Measurements from ENCODE around the gene MYO1G. TPM values are rescaled to one million over a fixed set of nuclear protein-coding genes. Genes with fewer than 3 reads are reported as not detected.

Gene MYO1G
- polyA plus RNA-seq, 2 of the 4 experiments (the other 2 are of a cell fraction) = 0.06 TPM; not detected in 1

DNA sequence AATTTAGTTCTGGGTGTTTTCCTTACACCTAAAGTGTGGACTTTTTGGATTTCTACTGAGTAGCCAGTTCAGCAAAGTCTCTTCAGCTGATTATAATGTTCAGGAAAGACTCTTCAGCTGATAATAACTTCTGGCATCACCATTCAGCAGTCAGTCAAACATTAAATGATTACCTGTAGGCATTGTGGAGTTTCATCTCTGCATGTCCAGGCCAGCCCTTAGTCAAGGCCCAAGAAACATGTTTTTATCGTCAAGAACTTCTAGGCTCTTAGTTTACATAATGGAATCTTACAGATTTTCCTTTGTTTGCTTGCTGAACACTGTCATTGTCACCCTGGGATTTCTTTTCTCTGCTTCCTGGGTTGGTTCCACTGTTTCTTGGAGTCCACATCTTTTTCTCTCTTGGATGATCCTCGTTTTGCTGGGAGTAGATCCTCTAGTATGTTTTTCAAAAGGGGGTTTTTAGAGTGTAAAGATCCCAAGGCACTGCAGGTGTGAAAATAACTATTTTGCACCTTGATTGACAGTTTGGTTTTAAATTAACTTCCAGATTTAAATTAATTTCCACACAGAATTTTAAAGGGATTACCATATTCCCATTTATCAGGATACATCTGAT, 45.4 kb upstream of the MYO1G start:
- WGBS (ENCODE audit: missing lambda C conversion rate) = 88% methylated on average over 2 of the region's 2 CpGs
- ChIA-PET CTCF (interaction anchor here (0.6 kb wide), 1 partner anchor 69 kb away, joined by 4 read pairs; no protein-coding TSS in a partner anchor), POLR2A (no interaction called here)
- ATAC-seq (no peak), DNase-seq (ENCODE audit: low read depth in 1 of 2, low spot score in 1 of 2) (no peak), FAIRE-seq (no peak)
- no peak overlapping the region for H3K27ac ChIP-seq
- no peaks in the 10 kb centered on the region for H3K9me3 ChIP-seq
- no peaks in the 10 kb centered on the region for H3K4me1 ChIP-seq
- H3K4me2 ChIP-seq = no peak overlapping the region
- H3K4me3 ChIP-seq = no peak overlapping the region
- TF ChIP-seq, protein P1, sequence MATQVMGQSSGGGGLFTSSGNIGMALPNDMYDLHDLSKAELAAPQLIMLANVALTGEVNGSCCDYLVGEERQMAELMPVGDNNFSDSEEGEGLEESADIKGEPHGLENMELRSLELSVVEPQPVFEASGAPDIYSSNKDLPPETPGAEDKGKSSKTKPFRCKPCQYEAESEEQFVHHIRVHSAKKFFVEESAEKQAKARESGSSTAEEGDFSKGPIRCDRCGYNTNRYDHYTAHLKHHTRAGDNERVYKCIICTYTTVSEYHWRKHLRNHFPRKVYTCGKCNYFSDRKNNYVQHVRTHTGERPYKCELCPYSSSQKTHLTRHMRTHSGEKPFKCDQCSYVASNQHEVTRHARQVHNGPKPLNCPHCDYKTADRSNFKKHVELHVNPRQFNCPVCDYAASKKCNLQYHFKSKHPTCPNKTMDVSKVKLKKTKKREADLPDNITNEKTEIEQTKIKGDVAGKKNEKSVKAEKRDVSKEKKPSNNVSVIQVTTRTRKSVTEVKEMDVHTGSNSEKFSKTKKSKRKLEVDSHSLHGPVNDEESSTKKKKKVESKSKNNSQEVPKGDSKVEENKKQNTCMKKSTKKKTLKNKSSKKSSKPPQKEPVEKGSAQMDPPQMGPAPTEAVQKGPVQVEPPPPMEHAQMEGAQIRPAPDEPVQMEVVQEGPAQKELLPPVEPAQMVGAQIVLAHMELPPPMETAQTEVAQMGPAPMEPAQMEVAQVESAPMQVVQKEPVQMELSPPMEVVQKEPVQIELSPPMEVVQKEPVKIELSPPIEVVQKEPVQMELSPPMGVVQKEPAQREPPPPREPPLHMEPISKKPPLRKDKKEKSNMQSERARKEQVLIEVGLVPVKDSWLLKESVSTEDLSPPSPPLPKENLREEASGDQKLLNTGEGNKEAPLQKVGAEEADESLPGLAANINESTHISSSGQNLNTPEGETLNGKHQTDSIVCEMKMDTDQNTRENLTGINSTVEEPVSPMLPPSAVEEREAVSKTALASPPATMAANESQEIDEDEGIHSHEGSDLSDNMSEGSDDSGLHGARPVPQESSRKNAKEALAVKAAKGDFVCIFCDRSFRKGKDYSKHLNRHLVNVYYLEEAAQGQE (IDR thresholded peaks at IDR 0.05) = peak; percentile 13; the same call in 1 of the 2 replicates
- TF ChIP-seq RARB (CRISPR knock-in tag; IDR thresholded peaks at IDR 0.05) = no peak
- TF ChIP-seq, protein P2, sequence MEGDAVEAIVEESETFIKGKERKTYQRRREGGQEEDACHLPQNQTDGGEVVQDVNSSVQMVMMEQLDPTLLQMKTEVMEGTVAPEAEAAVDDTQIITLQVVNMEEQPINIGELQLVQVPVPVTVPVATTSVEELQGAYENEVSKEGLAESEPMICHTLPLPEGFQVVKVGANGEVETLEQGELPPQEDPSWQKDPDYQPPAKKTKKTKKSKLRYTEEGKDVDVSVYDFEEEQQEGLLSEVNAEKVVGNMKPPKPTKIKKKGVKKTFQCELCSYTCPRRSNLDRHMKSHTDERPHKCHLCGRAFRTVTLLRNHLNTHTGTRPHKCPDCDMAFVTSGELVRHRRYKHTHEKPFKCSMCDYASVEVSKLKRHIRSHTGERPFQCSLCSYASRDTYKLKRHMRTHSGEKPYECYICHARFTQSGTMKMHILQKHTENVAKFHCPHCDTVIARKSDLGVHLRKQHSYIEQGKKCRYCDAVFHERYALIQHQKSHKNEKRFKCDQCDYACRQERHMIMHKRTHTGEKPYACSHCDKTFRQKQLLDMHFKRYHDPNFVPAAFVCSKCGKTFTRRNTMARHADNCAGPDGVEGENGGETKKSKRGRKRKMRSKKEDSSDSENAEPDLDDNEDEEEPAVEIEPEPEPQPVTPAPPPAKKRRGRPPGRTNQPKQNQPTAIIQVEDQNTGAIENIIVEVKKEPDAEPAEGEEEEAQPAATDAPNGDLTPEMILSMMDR (IDR thresholded peaks at IDR 0.05) = no peak
- no peak for TF ChIP-seq MYC (IDR thresholded peaks at IDR 0.05; ENCODE audit: borderline replicate concordance, low read length)

DNA sequence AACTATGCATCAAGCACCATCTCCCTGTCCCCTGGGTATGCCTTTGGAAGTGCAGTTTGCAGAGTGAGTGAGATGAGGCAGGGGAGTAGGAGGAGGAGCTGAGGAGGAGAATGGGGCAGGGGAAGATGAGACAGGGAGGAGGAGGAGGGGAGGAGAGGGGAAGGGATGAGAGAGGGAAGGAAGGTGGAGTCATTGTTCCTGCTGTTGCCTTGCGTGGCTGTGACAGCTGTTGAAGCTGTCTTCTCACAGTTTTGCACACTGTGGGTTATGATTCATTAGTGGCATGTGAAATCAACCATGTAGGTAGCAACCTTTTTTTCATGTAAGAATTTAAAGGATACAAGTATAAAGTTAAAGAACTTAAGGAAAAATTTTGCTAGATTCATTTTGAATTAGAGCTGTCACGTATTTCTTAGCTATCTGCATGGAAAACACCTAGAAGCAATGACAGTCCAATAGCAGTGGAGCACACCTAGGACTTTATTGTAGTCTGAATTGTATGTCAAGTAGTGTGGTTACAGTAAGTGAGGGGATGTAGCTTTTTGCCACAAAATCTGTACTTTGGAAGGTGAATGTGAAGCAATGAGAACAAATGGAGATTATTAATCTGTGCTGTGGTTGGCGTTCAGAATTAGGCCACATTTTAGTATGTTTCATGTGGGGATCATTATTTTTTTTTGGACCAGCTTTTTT, 42.9 kb upstream of the MYO1G start:
- H3K27ac ChIP-seq = no peak overlapping the region
- H3K9me3 ChIP-seq = no peaks in the 10 kb centered on the region
- H3K4me3 ChIP-seq = no peak overlapping the region
- FAIRE-seq (no peak), DNase-seq (ENCODE audit: low read depth in 1 of 2, low spot score in 1 of 2) (no peak), ATAC-seq (no peak)
- 92% methylated on average over 3 of the region's 3 CpGs for WGBS (ENCODE audit: missing lambda C conversion rate)
- no peak overlapping the region for H3K4me2 ChIP-seq
- POLR2A ChIA-PET = interaction anchor here (0.6 to 1.3 kb wide), 3 partner anchors 48 to 885 kb away, joined by 3 read pairs; partner anchors contain the start of gene TBRG4
- CTCF ChIA-PET = interaction anchor here (1.2 to 1.8 kb wide), 3 partner anchors 14 to 114 kb away, joined by 3 to 4 read pairs (median 3); no protein-coding TSS in a partner anchor
- TF ChIP-seq NR3C1 (IDR thresholded peaks at IDR 0.05) (no peak), RCOR1 (IDR thresholded peaks at IDR 0.05; ENCODE audit: low read depth, low read length) (no peak), RNF2 (IDR thresholded peaks at IDR 0.05; ENCODE audit: borderline replicate concordance, low read depth) (no peak), CEBPB (IDR thresholded peaks at IDR 0.05) (no peak), ZC3H11A (IDR thresholded peaks at IDR 0.05) (no peak), SREBF2 (IDR thresholded peaks at IDR 0.05) (no peak)
- no peaks in the 10 kb centered on the region for H3K4me1 ChIP-seq

DNA sequence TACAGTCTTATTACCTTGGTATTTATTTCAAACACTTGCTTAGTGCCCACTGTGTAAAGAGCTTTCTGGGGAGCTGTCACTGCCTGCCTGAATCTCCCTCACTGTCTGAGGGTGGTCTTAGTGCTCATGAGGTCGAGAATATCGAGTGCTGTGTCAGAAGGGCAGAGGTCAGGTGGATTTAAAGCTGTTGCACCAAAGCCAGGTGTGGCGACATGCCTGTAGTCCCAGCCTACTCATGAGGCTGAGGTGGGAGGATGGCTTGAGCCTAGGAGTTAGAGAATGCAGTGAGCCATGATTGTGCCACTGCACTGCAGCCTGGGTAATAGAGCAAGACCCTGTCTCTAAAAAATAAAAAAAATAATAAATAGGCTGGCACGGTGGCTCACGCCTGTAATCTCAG, 42.1 kb upstream of the MYO1G start:
- no peaks in the 10 kb centered on the region for H3K4me1 ChIP-seq
- no peak overlapping the region for H3K4me2 ChIP-seq
- ChIA-PET CTCF (interaction anchor here (1.8 kb wide), 1 partner anchor 19 kb away, joined by 4 read pairs; no protein-coding TSS in a partner anchor), POLR2A (interaction anchor here (1.3 kb wide), 1 partner anchor 91 kb away, joined by 3 read pairs; the partner anchor contains the start of gene TBRG4)
- no peak overlapping the region for H3K4me3 ChIP-seq
- TF ChIP-seq NPAS2 (CRISPR knock-in tag; IDR thresholded peaks at IDR 0.05; ENCODE audit: borderline replicate concordance) (no peak), ZNF302 (CRISPR knock-in tag; IDR thresholded peaks at IDR 0.05) (no peak)
- TF ChIP-seq, protein P3, sequence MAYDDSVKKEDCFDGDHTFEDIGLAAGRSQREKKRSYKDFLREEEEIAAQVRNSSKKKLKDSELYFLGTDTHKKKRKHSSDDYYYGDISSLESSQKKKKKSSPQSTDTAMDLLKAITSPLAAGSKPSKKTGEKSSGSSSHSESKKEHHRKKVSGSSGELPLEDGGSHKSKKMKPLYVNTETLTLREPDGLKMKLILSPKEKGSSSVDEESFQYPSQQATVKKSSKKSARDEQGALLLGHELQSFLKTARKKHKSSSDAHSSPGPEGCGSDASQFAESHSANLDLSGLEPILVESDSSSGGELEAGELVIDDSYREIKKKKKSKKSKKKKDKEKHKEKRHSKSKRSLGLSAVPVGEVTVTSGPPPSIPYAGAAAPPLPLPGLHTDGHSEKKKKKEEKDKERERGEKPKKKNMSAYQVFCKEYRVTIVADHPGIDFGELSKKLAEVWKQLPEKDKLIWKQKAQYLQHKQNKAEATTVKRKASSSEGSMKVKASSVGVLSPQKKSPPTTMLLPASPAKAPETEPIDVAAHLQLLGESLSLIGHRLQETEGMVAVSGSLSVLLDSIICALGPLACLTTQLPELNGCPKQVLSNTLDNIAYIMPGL (CRISPR knock-in tag; IDR thresholded peaks at IDR 0.05; ENCODE audit: borderline replicate concordance) = no peak
- 90% methylated on average over 5 of the region's 5 CpGs for WGBS (ENCODE audit: missing lambda C conversion rate)
- no peaks in the 10 kb centered on the region for H3K9me3 ChIP-seq
- FAIRE-seq = no peak
- DNase-seq (ENCODE audit: low read depth in 1 of 2, low spot score in 1 of 2) = no peak
- H3K27ac ChIP-seq = no peak overlapping the region
- ATAC-seq = no peak

All from A549 (cell line).